GM19035 (cell line): Measurements from ENCODE around the gene DCD.
"Not testable (repeated sequence)": the region's sequence is repeated elsewhere in the genome, so short reads cannot be mapped to it uniquely, and the experiment has no call there.

Experiments used
- ATAC-seq: cut with Tn5 transposase; IDR thresholded peaks from one replicate; pipeline ENCODE4 v1.9.1; 2021; ENCODE audit not compliant: unreplicated experiment

DCD gene

GRCh38 chr12:54654926-54655325, 6.8 kb upstream of the DCD start:
- no peak for ATAC-seq

GRCh38 chr12:54653025-54653424, 4.9 kb upstream of the DCD start:
- ATAC-seq, result no peak

GRCh38 chr12:54650889-54651288, 2.7 kb upstream of the DCD start:
- ATAC-seq, result no peak

- no peak for ATAC-seq
These were observed 2.2 kb upstream of the DCD start for GRCh38 chr12:54650409-54650808.

- ATAC-seq, result no peak
These were observed 1.7 kb upstream of the DCD start for GRCh38 chr12:54649825-54650224.

- ATAC-seq, result no peak
These were observed 6.6 kb downstream of the DCD start for GRCh38 chr12:54641554-54641953.

GRCh38 chr12:54641089-54641488, 7.1 kb downstream of the DCD start:
- ATAC-seq, result no peak

- not testable (repeated sequence) for ATAC-seq
These were observed 9.1 kb downstream of the DCD start for GRCh38 chr12:54639112-54639511.

- no peak for ATAC-seq
These were observed 13.4 kb downstream of the DCD start, which contains the start of gene LACRT for GRCh38 chr12:54634795-54635194. LACRT (minus strand) TSS chr12:54634895; CDS start chr12:54634841, 54 bp downstream.

GRCh38 chr12:54631988-54632728, 16.0 kb downstream of the DCD start:
- ATAC-seq, result no peak

GRCh38 chr12:54631551-54631950, 16.6 kb downstream of the DCD start:
- no peak for ATAC-seq

- ATAC-seq, result no peak
These were observed 18.2 kb downstream of the DCD start for GRCh38 chr12:54629925-54630324.

- no peak for ATAC-seq
These were observed 19.8 kb downstream of the DCD start for GRCh38 chr12:54628186-54628846.

- ATAC-seq, result no peak
These were observed 20.9 kb downstream of the DCD start for GRCh38 chr12:54627304-54627703.

GRCh38 chr12:54625598-54625997, 22.6 kb downstream of the DCD start:
- no peak for ATAC-seq

- no peak for ATAC-seq
These were observed 23.6 kb downstream of the DCD start for GRCh38 chr12:54624315-54625279.

- ATAC-seq, result no peak
These were observed 25.5 kb downstream of the DCD start for GRCh38 chr12:54622463-54623183.

- ATAC-seq, result no peak
These were observed 31.1 kb downstream of the DCD start for GRCh38 chr12:54616933-54617680.

- ATAC-seq, result no peak
These were observed 35.9 kb downstream of the DCD start for GRCh38 chr12:54612225-54612750.

- no peak for ATAC-seq
These were observed 36.4 kb downstream of the DCD start for GRCh38 chr12:54611715-54612149.
